Body of pancreas (tissue), 4 donors: ENCODE results near the gene OTUD4.

Source experiments
- CTCF ChIP-seq, 7 experiments: fragments of 450-650 bp in 4 of 7; fragments of 200-600 bp in 3 of 7; sonication (generic) in 3 of 7; IDR thresholded peaks; one replicate each; pipeline ENCODE4 v1.5.1; 2016 to 2019; ENCODE audit warnings: antibody characterized with exemption in 7 of 7
- POLR2A ChIP-seq, 3 donors: fragments of 450-650 bp; IDR thresholded peaks; one replicate each; pipeline ENCODE4 v1.6.1; 2016; ENCODE audit warnings: antibody characterized with exemption in 3 of 3, mild to moderate bottlenecking in 2 of 3

GRCh38 chr4:145099653-145100052, 80.7 kb downstream of the OTUD4 start:
- no peak for TF ChIP-seq CTCF (IDR thresholded peaks at IDR 0.05)
- no peak for TF ChIP-seq POLR2A (IDR thresholded peaks at IDR 0.05)
